HG03342 (cell line): ENCODE data around the gene ARFIP1.
A peak's percentile ranks its signal among the peaks of the same experiment; 100 is the strongest.
"Not testable (repeated sequence)": the region's sequence is repeated elsewhere in the genome, so short reads cannot be mapped to it uniquely, and the experiment has no call there.

Experiments
- ATAC-seq: cut with Tn5 transposase; IDR thresholded peaks from one replicate; pipeline ENCODE4 v1.9.1; 2021; ENCODE audit warnings: mild to moderate bottlenecking, moderate library complexity; ENCODE audit not compliant: unreplicated experiment

Gene ARFIP1

DNA sequence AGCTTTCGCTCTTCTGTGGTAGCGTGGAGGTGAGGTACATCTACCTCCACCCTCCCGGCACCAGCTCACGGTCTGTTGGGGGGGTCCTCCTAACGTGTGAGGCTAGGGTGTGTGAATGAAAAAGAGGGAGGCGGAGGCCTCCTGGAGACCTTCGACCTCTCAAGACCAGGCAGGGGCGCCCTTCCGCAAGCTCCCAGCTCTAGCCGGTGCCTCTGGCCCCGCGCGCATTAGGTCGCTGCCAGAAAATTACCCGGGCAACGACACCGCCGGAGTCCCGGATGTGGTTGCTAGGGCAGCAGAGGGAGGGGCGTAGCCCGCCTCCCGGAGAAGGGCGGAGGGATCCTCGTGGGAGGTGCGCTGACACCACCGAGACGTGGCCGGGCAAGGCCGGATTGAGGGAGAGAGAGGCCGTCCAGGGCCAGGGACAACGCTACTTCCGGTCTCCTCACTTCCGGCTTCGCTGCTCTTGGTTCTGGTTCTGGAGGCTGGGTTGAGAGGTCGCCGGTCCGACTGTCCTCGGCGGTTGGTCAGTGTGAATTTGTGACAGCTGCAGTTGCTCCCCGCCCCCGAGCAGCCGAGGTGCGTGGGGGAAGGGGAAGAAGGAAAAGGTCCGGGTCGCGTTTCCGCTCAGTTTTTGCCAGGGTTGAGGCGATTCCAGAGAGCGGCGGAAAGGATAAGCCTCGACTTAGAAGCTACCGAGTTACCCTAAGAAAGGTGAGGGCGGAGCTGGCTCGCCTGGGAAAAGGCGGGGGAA, at the start of gene ARFIP1, which contains the start of gene TIGD4:
ARFIP1 (plus strand) TSS at position 442 of the 754 bp plus-strand sequence. CDS start 49,680 bp downstream, outside the sequence.
TIGD4 (minus strand) TSS at position 218 of the 754 bp plus-strand sequence. CDS start 8,726 bp downstream, outside the sequence.
- ATAC-seq: peak; percentile 93

- ATAC-seq: no peak
Measured at GRCh38 chr4:152731997-152732396, 47.8 kb upstream of the ARFIP1 start.

GRCh38 chr4:152734015-152734698, 45.6 kb upstream of the ARFIP1 start:
- ATAC-seq: no peak

- ATAC-seq: no peak
Measured at GRCh38 chr4:152734699-152735050, 45.1 kb upstream of the ARFIP1 start.

GRCh38 chr4:152735396-152735859, 44.3 kb upstream of the ARFIP1 start:
- no peak for ATAC-seq

DNA sequence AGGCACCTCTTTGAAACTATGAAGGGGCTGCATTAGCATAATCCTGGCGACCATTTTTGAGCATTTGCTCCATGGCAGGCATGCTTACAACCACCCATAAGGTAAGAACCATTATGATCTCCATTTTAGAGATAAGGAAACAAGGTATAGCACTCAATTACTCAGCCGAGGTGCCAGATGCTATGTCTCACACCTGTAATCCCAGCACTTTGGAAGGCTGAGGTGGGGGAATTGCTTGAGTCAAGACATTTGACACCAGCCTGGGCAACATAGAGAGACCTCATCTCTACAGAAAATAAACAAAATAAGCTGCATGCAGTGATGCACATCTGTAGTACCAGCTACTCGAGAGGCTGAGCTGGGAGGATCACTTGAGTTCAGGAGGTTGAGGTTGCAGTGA, 43.8 kb upstream of the ARFIP1 start:
- no peak for ATAC-seq

- no peak for ATAC-seq
Measured at GRCh38 chr4:152738827-152739226, 40.9 kb upstream of the ARFIP1 start.

DNA sequence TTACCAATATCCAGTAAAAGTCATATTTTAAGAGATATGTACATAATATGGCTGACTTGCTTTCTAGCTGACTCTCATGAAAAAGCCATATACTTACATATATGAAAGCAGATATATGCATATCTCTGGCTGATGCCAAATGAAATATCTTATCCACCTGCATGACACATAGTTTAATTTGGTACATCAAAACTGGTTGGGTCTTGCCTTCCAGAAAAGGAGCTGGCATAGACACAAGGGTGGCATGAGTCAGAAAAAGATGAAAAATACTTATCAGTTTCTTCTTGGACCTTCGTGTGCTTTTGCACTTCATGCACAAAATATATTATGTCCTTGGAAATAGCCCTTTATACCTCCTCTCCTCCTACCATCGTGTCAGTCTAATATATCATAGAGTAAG, 32.3 kb upstream of the ARFIP1 start:
- ATAC-seq: no peak

DNA sequence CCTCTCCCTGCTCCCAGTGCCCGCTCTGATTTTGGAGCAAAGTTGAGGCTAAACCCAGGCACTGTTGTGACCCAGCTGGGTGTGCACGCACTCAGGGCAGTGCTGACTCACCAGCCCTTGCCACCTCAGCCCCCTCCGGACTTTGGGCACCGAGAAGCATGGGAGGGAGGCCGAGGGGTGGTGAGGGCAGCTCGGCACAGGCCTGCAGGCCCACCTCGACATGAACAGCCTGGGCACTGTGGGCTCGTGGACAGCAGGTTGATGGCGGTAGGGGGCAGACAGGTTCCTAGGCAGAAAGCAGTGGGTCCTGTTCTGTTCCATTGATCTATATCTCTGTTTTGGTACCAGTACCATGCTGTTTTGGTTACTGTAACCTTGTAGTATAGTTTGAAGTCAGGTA, 31.1 kb upstream of the ARFIP1 start:
- ATAC-seq: no peak

DNA sequence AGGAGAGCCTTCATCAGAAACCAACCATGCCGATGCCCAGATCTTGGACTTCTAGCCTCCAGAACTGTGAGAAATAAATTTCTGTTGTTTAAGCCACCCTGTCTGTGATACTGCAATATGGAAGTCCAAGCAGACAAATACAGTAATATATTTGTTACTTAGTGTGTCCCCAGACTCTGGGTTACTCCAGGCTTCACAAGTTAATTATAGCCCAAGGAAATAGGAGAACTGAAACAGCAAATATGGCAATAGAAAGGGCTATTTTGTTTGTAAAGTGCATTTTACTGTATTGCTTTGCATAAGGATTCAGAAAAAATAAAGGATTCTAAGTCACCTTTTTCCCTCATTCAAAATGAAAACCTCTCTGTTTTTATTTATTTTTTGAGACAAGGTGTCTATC, 16.0 kb upstream of the ARFIP1 start:
- no peak for ATAC-seq

DNA sequence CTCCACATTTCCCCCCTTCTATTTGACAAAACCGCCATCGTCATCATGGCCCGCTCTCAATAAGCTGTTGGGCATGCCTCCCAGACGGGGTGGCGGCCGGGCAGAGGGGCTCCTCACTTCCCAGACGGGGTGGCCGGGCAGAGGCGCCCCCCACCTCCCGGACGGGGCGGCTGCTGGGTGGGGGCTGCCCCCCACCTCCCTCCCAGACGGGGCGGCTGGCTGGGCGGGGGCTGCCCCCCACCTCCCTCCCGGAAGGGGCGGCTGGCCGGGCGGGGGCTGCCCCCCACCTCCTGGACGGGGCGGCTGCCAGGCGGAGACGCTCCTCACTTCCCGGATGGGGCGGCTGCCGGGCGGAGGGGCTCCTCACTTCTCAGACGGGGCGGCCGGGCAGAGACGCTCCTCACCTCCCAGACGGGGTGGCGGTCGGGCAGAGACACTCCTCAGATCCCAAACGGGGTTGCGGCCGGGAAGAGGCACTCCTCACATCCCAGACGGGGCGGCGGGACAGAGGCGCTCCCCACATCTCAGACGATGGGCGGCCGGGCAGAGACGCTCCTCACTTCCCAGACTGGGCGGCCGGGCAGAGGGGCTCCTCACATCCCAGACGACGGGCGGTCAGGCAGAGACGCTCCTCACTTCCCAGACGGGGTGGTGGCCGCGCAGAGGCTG, 14.6 kb upstream of the ARFIP1 start:
- ATAC-seq: not testable (repeated sequence)

DNA sequence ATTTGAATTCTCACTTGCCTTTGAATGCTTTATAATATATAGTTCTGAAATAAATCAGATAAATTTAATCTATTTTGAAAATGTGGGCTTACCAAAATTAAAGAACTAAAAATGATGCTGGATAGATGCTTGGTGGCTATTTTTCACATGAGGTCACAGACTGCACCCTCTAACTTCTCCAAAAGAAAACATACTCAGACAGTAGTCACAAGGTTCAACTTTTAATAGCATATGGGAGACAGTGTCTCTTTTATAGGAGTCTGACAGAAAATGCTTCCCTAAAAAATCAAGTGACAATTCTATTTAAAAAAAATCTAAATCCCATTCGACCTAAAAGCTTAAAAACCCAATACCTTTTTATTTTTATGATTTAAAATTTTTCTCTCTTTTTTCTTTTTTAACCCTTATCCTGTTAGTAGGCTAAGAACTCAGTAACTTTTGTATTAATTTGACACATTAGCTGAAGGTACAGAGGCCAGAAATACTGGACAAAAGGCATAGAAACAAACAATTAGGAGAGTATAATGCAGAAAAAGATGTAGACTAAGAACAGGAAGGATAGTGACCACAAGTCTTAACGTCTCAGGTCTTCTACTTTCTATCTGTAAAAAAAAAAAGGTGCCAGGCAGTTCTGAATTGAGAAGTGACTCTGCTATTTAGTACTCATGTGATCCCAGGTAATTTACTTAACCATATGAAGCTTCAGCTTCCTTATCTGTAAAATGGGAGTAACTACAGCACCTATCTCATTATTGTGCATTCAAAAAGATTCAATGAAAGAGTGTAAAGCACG, 7.8 kb upstream of the ARFIP1 start:
- peak; percentile 86 for ATAC-seq

- ATAC-seq: no peak
Measured at GRCh38 chr4:152773339-152773738, 6.4 kb upstream of the ARFIP1 start.

- ATAC-seq: no peak
Measured at GRCh38 chr4:152773953-152774352, 5.8 kb upstream of the ARFIP1 start.

- no peak for ATAC-seq
Measured at GRCh38 chr4:152776352-152776751, 3.4 kb upstream of the ARFIP1 start.

DNA sequence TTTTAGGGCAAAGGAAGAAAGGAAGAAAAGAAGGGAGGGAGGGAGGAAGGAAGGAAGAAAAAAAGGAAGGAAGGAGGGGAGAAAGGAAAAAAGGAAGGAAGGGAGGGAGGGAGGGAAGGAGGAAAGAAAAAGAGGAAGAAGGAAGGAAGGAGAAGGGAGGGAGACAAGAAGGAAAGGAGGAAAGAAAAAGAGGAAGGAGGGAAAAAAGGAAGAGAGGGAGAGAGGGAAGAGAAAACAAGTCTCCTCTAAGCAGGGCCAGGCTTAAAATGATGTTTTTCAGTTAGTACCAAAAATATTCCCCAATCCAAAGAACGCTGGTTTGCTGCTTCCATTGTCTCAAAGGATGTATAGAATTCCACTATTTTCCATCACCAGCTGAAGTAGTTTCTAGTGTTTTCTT, 2.3 kb upstream of the ARFIP1 start:
- no peak for ATAC-seq

GRCh38 chr4:152778656-152779512, 870 bp upstream of the ARFIP1 start:
- peak; percentile 26 for ATAC-seq

DNA sequence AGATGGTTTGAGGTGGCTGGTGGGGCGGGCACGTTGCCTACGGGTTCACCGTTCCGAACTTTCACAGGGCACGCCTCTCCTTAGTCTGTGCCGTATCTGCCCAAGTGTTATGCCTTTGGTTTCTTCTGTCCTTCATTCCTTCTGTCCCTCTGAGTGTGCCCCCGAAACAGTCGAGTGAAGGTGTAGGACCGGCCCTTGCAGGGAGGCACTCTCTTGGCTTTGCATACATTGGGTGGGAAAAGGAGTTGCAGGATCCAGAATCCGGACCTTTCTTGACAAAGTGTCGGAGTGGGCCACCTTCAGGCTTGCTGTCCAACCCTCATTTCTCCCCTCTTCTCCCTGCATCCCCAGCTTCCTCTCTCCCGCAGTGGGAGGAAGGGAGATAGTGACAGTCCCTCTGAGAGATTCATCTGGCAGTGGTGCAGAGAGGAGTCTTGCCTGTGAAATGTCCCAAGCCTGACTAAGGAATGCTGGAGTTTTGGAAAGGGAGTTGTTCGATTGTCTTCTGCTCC, 569 bp downstream of the ARFIP1 start:
- ATAC-seq: no peak

DNA sequence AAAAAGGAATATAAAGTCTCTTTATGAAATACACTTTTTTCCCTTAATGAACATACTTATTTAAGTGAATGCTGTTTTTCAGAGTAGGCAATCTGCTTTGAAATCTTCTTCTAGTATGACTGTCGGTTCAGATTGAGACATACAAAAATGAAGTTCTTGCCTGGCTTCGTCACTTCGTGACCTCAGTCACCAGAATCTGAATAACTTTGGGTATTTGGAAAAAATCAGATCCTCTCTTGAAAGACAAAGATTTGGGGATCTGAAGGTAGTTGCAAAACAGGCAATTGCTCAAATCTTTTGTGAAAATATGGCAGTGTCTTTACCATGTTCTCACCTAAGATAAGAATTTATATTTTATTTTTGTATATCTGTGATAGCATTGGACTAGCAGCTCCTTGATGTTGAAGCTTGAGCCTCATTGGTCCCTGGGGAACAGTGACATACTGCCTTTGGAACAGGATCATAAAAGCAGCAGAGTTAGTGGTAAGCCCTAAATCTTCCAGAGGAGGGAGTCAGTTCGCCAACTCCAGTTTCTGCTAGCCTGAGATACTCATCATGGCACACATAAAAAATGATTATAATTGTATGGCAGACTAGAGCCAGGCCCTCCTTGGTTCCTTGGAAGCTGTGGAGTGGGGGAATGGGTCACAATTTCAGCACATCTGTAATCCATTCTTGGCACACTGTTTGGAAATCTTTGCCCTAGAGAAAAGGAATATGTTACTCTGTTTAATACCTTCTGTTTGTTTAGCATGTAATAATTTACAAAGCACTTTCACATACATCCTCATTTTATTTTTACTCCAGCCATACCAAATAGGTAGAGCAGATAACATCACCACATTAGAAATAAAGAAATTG, 5.0 kb downstream of the ARFIP1 start:
- ATAC-seq: no peak
